M059J (cell line): Measurements from ENCODE around the gene AGRP. TPM values are rescaled to one million over a fixed set of nuclear protein-coding genes. Genes with fewer than 3 reads are reported as not detected.

ENCODE experiments used
- DNase-seq: peaks from one replicate; pipeline ENCODE4 v3.0.0-alpha.2; 2012; ENCODE audit warnings: low read depth
- total RNA-seq: library from RNA; depleted of rRNA; stranded (reverse); fragments of >200 nt; shearing (Covaris generic); gene quantifications from 2 replicates; pipeline ENCODE4 v1.2.3, GENCODE V29; 2014

Gene AGRP
- total RNA-seq, 1 experiment from 2014 or later: not detected

GRCh38 chr16:67463691-67464090 lies 19.7 kb downstream of the AGRP start:
- DNase-seq: no peak

DNA sequence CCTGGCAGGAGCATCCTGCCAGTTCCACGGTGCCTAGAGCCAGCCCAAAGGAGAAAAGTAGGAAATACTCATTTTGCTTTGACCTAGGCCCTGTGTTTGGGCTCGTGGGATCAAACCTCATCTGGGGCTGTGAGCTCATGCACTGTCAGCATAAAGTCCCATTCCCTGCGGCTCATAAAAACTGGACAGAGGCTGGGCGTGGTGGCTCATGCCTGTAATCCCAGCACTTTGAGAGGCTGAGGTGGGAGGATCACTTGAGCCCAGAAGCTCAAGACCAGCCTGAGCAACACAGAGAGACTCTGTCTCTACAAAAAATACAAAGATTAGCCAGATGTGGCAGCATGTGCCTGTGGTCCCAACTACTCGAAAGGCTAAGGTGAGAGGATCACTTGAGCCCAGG lies 20.3 kb downstream of the AGRP start:
- no peak for DNase-seq

DNA sequence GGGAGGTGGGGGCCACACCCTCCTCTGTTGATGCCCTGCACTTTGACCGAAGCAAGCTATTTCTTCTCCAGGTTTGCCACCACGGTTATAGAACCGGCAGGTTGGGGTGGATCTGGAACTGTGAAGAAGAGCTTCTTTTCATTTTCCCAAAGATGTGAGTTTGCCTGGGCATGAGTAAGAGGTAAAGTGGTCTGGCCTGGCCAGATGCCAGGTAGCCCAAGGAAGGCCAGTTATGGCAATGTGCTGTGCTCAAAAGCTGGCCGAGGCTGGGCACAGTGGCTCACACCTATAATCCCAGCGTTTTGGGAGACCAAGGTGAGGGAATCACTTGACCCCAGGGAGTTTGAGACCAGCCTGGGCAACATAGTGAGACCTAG lies 21.1 kb downstream of the AGRP start:
- no peak for DNase-seq

GRCh38 chr16:67461600-67462278 lies 21.6 kb downstream of the AGRP start:
- no peak for DNase-seq

DNA sequence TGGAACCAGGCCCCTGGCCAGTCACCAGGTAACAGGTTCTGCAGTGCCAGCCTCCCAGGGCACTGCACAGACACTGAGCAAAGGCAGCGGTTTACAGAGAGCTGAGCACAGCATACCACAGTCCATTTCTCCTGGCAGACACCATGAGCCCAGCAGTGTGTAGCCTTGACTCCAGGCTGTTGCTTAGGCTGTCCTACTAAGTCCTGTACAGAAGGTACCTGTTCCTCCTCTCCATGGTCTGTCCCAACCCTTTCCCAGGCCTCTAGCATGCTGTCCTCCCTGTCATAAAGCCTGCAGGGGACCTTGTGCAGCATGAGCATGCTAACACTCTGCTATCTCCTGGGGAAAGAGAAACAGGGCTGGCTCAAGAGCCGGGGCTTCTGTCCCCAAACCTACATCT lies 22.4 kb downstream of the AGRP start:
- DNase-seq: no peak

DNA sequence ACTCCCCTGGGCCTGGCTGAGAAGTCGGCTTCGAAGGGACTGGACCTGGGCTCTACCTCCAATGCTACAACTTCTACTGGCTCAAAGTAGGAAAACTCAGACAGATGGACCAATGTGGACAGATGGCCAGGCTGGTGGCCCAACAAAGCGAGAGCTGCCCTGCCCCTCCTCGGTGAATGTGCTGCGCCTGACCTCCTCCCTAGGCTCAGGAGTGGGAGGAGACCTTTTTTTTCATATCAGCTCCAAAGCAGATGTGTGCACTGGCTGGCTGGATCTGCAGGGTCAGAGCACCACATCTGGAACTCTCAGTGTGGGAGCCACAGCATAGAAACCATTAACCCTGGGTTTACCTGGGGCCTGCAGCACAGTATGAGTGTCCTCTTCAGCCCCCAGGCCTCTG lies 23.2 kb downstream of the AGRP start:
- no peak for DNase-seq

DNA sequence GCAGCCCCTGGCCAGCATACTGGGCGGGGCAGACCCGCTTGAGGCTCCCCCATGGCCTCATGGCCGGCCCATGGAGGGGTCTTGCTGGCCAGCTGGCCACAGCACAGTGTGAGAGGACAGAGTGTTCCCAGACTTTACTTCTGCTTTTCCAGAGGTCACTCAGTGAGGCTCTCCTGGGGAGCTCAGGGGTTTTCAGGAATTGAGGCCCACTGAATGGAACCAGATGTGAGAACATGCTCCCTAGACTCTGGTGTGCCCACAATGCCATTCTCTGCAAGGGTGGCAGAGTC lies 23.5 kb downstream of the AGRP start:
- no peak for DNase-seq

DNA sequence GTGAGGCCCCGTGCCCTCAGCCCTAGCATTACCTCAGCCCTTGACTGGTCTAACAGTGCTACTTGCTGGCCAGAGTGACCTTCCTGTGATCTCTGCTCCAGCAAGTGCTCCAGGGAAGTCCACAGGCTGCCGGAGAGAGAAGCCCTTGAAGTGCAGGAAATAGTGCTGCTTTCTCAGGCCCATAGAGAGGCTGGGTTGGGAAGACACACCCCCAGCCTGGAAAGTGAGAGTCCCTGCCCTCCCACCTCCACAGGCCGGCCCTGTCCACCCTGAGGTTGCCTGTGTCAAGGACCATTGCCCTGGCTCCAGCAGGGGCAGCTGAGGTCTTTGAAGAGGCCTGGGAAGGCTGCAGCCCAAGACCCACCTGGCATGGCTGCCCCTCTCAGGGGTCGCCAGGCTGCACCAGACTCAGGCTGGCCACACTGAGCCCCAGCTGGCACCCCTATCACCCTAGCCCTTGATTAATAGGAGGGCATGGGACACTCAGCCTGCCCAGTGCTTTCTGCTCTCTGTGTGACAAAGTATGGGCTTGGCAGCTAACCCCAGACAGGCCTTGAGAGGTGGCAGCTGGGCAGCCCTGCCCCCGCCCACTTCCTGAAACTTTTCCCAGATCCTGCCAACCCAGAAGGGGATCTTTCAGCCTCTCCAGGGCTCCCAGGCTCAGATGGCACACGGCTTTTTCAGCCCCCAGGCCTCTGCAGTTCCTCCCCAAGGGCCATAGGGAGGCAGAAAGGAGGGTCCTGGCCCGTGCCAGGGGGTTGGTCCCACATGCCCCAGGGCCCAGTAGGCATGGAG lies 24.1 kb downstream of the AGRP start:
- DNase-seq: peak; percentile 42

DNA sequence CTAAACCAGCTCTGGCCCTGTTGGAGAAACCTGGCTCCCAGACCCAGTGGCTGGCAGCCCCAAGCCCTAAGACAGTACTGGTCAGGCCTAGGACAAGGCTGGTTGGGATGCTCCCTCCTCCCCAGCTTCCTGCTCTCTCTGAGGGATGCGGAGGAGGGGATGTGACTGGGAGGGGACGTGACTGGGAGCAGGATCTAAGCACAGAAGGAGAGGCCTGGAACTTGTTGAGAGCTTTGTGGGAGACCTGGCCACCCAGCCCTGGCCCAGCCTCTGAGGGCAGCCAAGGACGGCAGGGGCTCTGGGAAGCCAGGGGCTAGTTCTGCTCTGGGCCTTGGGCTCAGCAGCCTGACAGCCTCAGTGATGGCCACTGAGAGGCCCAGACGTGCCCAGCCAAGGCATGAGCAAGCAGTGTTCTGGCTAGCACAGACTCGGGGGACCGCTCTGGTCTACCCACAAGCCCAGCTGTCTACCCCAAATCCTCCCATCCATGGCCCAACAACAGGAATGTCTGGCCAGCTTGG lies 25.2 kb downstream of the AGRP start:
- no peak for DNase-seq

GRCh38 chr16:67457611-67458010 lies 25.7 kb downstream of the AGRP start:
- DNase-seq: no peak

DNA sequence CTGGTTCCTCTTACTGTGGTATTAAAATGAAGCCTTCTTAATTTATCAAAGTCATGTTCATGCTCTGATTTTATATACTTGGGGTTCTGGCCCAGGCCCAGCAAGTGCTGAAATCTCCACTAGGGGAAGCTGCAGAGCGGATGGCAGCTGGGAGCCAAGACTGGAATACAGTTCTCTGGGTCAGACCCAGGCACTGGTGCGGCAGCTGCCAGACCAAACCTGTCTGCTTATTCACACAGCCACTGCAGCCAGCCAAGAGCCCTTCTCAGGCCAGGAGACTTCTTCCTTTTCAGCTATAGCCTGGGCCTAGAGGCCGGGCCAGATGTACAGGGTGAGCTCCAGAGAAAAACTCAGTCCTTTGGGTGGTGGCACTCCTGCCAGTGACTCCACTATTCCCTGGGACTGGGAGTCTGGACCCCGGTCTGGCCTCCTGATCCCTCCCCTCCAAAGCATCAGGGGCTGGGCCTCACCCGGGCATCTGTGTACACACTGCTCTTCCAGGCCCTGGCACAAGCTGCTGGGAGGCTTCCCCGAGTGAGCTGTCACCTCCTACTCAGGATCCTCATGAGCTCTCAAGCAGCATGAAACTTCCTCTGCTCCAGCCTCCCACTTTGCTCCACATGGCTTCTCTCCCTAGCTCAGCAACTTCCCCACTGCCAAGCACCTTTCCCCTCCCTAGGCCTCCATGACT lies 26.8 kb downstream of the AGRP start:
- no peak for DNase-seq

- DNase-seq: no peak
Measured at GRCh38 chr16:67454852-67455251, 28.5 kb downstream of the AGRP start.

DNA sequence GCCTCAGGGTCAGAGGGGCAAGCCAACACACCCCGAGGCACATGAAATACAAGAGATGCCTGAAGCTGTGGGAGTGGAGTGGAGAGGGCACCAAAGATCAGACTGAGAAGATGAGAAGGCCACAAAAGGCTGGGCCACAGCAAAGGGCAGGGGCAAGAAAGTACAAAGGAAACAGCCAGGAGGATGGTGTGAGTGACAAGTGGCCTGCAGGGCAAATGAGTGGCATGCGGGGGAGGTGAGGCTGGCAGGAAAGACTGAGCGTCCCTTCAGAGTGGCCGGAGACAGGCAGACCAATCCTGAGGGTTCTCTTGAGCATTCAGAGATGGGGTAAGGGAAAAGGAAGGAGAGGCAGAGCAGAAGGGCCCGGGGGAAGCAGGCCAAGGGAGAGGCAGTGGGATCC lies 29.2 kb downstream of the AGRP start:
- no peak for DNase-seq

DNA sequence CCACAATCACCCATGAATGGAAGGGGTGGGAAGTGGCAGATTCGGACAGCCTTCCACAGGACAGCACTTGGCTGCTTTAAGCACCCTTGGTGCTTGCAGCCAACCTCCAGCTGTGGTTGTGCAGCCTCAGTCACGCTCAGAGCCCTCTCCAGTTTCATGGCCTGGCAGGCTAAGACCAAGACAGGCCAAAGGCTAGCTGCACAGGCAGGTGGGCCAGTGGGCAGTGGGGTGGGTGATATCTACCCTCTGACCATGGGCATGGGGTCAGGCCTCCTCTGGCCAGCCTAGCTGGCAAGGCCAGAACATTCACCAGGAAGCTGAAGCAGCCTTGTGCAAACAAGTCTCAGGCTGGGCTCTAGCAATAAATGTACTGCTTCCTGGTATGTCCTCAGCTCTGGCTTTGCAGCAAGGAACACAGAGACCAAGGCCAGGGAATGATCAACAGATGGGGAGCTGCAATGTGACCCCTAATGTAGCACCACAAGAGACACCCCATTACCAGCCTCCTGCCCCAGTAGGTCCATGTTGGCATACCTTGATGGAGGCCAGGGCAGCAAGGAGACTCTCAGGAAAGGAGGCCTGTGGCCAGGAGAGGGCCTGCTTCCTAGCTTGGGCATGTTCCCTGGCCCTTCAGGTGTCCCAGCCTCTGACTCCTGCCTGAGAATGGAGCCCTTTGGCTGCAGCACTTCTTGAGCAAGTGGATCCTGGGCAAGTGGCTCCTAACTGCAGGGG lies 31.5 kb downstream of the AGRP start:
- no peak for DNase-seq

- DNase-seq: no peak
Measured at GRCh38 chr16:67451061-67451703, 32.2 kb downstream of the AGRP start.

DNA sequence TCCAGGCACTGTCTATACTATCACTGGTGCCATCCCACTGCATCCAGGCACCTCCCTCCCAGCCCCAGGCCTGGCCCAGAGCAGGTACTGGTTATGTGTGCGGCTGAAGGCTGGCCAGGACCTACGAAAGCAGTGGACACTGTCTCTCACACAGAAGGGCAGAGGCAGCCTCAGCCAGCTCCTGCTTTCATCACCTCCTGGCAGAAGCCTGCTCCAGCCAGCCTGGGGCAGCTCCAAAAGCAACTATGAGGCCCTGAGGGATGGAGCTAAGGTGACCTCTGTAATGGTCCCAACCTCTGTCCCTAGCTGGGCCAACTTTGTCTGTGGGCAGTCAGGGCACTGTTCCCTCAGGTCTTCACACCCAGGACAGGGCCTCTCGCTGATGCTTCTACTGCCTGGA lies 33.6 kb downstream of the AGRP start:
- DNase-seq: no peak

GRCh38 chr16:67449336-67449735 lies 34.0 kb downstream of the AGRP start:
- DNase-seq: no peak

DNA sequence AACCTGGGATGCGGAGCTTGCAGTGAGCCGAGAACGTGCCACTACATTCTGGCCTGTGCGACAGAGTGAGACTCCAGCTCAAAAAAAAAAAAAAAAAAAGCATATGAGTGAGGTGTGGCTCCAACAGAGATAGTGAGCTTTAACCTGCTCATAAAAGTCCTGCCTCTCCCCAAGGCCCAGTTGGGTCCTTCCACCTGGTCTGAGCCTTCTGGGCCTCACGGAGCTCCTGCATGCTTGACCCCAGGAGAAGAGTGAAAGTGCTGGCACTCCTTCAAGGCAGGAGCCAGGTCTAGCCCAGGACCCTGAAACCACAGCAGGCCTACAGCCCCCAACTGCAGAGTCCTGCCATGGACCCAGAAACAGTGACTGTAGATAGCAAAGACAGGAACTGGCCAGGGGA lies 34.8 kb downstream of the AGRP start:
- no peak for DNase-seq

DNA sequence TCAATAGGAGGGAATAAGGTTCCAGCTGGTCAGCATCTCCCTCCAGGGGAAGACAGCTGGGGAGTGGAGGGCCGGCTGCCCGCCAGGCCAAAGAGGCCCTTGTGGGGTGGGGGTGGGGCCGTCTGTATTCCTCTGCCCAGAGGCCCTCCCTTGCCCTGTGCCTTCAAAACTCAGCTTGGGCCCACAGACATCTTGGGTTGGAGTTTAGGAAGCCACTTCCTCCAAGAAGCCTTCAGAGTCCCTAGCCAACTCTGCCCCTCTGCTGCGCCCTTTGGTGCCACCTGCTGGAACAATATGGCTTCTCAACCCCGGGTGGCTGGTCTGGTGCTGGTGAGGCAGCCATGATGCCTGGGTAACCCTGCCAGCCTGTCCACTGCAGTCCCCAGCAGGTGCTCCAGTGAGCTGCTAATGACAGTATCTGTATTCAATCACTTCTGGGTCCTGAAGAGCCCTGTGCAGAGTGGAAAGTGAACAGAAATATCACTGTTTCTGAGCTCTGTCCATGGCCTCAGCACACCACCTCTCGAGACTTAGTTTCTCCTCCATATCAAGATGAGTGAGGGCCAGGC lies 35.8 kb downstream of the AGRP start:
- peak; percentile 25 for DNase-seq

DNA sequence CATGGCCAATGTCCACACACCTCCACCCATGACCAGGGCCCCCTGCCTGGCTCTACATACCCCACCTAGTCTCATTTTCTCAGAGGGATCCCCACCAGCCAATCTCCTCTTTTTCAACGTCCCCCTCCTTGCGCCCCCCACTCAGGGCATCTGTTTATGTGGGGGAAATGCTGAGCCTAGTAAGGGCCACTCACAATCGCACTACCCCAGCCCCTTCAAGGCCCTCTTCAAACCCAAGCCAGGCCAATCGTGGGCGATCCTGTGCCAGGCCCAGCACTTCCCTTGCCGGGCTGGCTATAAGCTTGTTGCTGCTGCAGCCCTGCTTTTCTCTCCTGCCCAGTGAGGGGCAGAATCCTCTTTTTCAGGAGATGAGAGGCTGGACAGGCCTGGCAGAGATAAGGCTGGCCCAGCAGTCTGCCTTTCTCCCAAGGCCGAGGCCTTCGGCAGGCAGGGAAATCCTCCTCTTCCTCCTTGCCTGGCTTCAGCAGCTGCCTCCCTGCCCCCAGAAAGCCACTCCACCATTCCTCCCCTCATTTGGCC lies 36.3 kb downstream of the AGRP start:
- no peak for DNase-seq
